Activated CD4-positive, alpha-beta T cell treated with anti-CD3 and anti-CD28 coated beads for 36 hours (primary cell): ENCODE results near the gene ARFGAP2. TPM values are rescaled to one million over a fixed set of nuclear protein-coding genes. Genes with fewer than 3 reads are reported as not detected.

Experiments used
- ATAC-seq: fragments of 200-7000 bp; cut with Tn5 transposase; one replicate; pipeline ENCODE4 v1.10.0; 2021; ENCODE audit warnings: mild to moderate bottlenecking, moderate library complexity
- CTCF ChIA-PET: fragments of 350-600 bp; sonication (Branson Sonifier 250); formaldehyde crosslinking; loops from one replicate; lab custom pipeline; 2021; ENCODE audit warnings: antibody characterized with exemption; lab: Charles Lee
- POLR2A ChIA-PET: fragments of 350-600 bp; sonication (Branson Sonifier 250); formaldehyde crosslinking; loops from one replicate; lab custom pipeline; 2021; ENCODE audit warnings: antibody characterized with exemption, inconsistent platforms; lab: Charles Lee
- DNase-seq: peaks from one replicate; pipeline ENCODE4 v3.0.0-alpha.2; 2020
- H3K27ac Mint-ChIP-seq: one replicate; pipeline ENCODE4 v1.8.0; 2021; ENCODE audit warnings: mixed read lengths
- H3K27me3 Mint-ChIP-seq: one replicate; pipeline ENCODE4 v1.8.0; 2021; ENCODE audit warnings: mixed read lengths
- H3K36me3 Mint-ChIP-seq: one replicate; pipeline ENCODE4 v1.8.0; 2021; ENCODE audit warnings: low read depth, mixed read lengths
- H3K4me1 Mint-ChIP-seq: one replicate; pipeline ENCODE4 v1.8.0; 2021; ENCODE audit warnings: mixed read lengths
- H3K4me3 Mint-ChIP-seq: one replicate; pipeline ENCODE4 v1.8.0; 2021; ENCODE audit warnings: mild to moderate bottlenecking, moderate library complexity, mixed read lengths
- H3K9me3 Mint-ChIP-seq: one replicate; pipeline ENCODE4 v1.8.0; 2021; ENCODE audit warnings: low read depth, mixed read lengths
- intact Hi-C, 2 experiments: fragments of 100-400 bp; cut with DNase I in 1 of 2; cut with micrococcal nuclease in 1 of 2; formaldehyde crosslinking; loops; one replicate each; pipeline versions ENCODE4 v1.14.2 to v1.15.1; 2022 to 2024; cut with DNase I, micrococcal nuclease
- total RNA-seq, 2 experiments: library from RNA; stranded (reverse); gene quantifications; one replicate each; pipeline ENCODE4 v1.2.3, GENCODE V29; 2021

Gene ARFGAP2
- total RNA-seq, 2 experiments from 2014 or later, result 74.9 to 76.5 TPM

DNA sequence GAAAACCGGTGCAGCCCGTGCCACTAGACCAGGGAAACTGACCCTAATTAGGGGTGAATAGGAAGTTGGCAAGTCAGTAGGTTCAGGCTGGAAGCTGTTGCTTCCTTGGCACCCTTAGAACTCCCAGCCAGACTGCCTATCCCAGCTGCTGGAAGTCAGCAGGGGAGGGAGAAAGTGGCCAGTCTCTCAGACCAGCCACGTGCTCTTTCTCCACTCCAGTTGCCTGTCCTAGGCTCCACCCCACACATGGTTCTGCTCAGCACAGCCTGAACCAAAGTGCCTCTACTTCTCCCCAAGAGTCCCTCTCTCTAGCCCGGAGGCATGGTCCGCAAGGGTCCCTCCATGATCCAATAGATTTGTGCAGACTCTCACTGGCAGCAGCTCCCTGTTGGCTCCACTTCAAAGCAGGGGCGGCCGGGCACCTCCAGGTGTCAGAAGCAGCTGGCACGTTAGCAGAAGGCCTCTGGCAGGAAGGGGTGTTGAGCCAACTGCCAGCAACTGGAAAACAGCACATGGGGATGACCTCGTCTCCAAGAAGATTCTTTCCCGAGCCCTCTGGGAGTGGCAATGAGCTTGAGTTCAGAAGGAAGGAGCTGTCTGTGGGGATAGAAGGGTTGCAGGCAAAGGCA, 27.7 kb downstream of the ARFGAP2 start:
- no peak for ATAC-seq
- intact Hi-C loops, result no loop called here
- no peak overlapping the region for H3K27ac Mint-ChIP-seq
- ChIA-PET POLR2A (no interaction called here), CTCF (interaction anchor here (0.6 kb wide), 2 partner anchors 22 to 88 kb away, joined by 3 read pairs; no protein-coding TSS in a partner anchor)
- H3K27me3 Mint-ChIP-seq, result no peaks in the 10 kb centered on the region
- H3K36me3 Mint-ChIP-seq, result no peaks in the 10 kb centered on the region
- no peak overlapping the region for H3K4me3 Mint-ChIP-seq
- peaks cover 9% of the 10 kb centered on the region for H3K4me1 Mint-ChIP-seq
- no peak for DNase-seq
- no peaks in the 10 kb centered on the region for H3K9me3 Mint-ChIP-seq

DNA sequence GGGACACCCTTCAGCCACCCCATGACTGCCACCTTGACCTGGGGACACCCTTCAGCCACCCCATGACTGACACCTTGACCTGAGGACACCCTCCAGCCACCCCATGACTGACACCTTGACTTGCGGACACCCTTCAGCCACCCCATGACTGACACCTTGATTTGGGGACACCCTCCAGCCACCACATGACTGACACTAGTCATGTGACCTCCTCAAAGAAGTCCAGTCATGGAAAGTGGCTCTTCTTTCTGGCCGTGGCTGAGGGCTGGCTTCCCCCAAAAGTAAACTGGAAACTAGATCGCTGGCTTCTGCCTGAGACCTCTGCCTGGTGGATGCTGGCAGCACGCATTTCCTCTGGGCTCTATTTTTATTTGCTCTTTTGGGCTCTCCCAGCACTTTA, 28.4 kb downstream of the ARFGAP2 start:
- no peaks in the 10 kb centered on the region for H3K36me3 Mint-ChIP-seq
- ChIA-PET CTCF (interaction anchor here (0.6 kb wide), 1 partner anchor 89 kb away, joined by 3 read pairs; no protein-coding TSS in a partner anchor), POLR2A (no interaction called here)
- no peak for ATAC-seq
- DNase-seq, result no peak
- intact Hi-C loops, result no loop called here
- H3K4me3 Mint-ChIP-seq, result no peak overlapping the region
- no peaks in the 10 kb centered on the region for H3K27me3 Mint-ChIP-seq
- H3K27ac Mint-ChIP-seq, result no peak overlapping the region
- peaks cover 4% of the 10 kb centered on the region for H3K4me1 Mint-ChIP-seq
- H3K9me3 Mint-ChIP-seq, result no peaks in the 10 kb centered on the region

DNA sequence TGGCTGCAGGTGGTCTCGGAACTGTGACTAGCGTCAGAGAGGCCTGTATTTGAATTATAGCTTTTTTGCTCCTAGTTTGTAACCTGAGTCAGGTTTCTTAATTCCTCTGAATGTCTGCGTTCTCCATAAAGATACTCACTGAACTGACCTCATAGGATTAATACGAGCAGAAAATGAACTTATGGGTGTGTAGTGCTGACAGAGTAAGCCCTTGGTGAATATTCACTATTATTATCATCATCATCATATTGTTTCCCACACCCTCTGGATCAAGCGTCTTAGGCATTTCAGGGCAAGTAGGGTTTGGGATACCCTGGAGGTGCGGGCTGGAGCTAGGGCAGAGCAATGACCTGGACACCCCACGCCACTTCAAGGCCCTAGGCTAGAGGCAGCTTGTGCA, 29.0 kb downstream of the ARFGAP2 start:
- ATAC-seq (no peak), DNase-seq (no peak)
- H3K27me3 Mint-ChIP-seq, result no peaks in the 10 kb centered on the region
- CTCF ChIA-PET, result interaction anchor here (1.0 kb wide), 1 partner anchor 127 kb away, joined by 3 read pairs; no protein-coding TSS in a partner anchor
- no peak overlapping the region for H3K4me3 Mint-ChIP-seq
- POLR2A ChIA-PET, result no interaction called here
- intact Hi-C loops, result no loop called here
- H3K27ac Mint-ChIP-seq, result no peak overlapping the region
- no peaks in the 10 kb centered on the region for H3K4me1 Mint-ChIP-seq
- H3K9me3 Mint-ChIP-seq, result no peaks in the 10 kb centered on the region
- no peaks in the 10 kb centered on the region for H3K36me3 Mint-ChIP-seq

DNA sequence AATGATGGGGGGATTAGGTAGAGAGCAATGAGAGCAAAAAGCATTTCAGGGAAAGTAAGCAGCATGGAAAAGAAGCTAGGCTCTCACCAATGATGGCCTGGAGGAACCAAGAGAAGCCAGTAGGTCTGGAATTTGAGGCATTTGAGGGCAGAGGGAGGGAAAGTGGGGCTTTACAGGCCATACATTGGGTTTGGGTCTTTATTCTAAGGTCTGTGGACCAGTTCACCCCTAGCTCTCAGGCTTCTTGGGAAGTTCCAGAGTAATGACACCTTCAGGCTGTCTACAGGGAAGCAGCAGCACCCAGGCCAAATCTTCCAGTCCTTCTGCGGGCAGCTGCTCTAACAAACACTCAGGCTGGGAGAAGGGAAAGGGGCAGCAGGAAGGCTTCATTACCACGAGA, 29.4 kb downstream of the ARFGAP2 start:
- ChIA-PET POLR2A (no interaction called here), CTCF (interaction anchor here (1.0 kb wide), 2 partner anchors 16 to 126 kb away, joined by 3 read pairs; no protein-coding TSS in a partner anchor)
- intact Hi-C loops, result no loop called here
- H3K36me3 Mint-ChIP-seq, result no peaks in the 10 kb centered on the region
- DNase-seq (no peak), ATAC-seq (no peak)
- no peaks in the 10 kb centered on the region for H3K9me3 Mint-ChIP-seq
- H3K27ac Mint-ChIP-seq, result no peak overlapping the region
- H3K4me3 Mint-ChIP-seq, result no peak overlapping the region
- no peaks in the 10 kb centered on the region for H3K4me1 Mint-ChIP-seq
- H3K27me3 Mint-ChIP-seq, result no peaks in the 10 kb centered on the region

DNA sequence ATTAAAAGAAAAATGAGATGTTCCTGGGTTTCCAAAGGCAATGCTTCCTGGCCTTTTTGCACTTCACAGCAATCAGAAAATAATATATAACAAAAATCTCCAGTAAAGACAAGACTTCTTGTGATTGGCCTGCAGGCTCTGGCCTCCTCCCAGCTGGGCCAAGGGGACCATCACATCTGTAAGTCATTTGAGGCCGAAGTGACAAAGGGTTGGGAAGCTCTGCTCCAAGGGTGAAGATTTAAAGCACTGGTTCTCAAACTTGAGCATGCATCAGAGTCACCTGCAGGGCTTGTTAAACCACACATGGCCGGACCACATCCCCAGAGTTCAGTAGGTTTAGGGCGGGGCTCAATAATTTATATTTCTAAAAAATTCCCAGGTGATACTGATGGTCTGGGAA, 32.1 kb downstream of the ARFGAP2 start:
- no peaks in the 10 kb centered on the region for H3K4me1 Mint-ChIP-seq
- no peak overlapping the region for H3K27ac Mint-ChIP-seq
- DNase-seq, result no peak
- no peak for ATAC-seq
- no peak overlapping the region for H3K4me3 Mint-ChIP-seq
- intact Hi-C loops, result no loop called here
- ChIA-PET POLR2A (interaction anchor here (0.6 kb wide), 1 partner anchor 241 kb away, joined by 4 read pairs; no protein-coding TSS in a partner anchor), CTCF (interaction anchor here (0.6 to 0.7 kb wide), 3 partner anchors 147 to 255 kb away, joined by 3 to 5 read pairs (median 3); no protein-coding TSS in a partner anchor)
- H3K36me3 Mint-ChIP-seq, result no peaks in the 10 kb centered on the region
- no peaks in the 10 kb centered on the region for H3K9me3 Mint-ChIP-seq
- no peaks in the 10 kb centered on the region for H3K27me3 Mint-ChIP-seq

DNA sequence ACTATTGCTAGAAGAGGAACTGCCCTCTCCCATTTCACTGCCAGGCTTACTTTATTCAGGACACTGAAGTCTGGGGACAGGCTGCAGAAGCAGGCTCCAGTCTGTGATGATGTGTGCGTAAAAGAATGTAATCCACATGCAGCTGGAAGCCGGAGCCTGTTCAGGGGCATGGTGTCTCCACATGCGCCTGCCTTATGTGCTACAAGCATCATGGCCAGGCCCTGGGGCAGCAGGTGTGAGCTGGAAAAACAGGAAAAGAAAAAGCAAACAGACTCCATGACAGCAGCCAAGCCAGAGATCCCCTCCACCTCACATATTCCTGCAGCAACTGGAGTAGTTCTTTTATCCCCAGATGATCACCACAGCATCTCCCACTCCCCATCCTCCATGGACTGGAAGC, 33.4 kb downstream of the ARFGAP2 start:
- H3K27me3 Mint-ChIP-seq, result no peaks in the 10 kb centered on the region
- POLR2A ChIA-PET, result no interaction called here
- no peak overlapping the region for H3K27ac Mint-ChIP-seq
- no peak overlapping the region for H3K4me3 Mint-ChIP-seq
- H3K36me3 Mint-ChIP-seq, result no peaks in the 10 kb centered on the region
- H3K4me1 Mint-ChIP-seq, result no peaks in the 10 kb centered on the region
- CTCF ChIA-PET, result interaction anchor here (0.9 to 2.1 kb wide), 2 partner anchors 10 to 12 kb away, joined by 3 to 5 read pairs; no protein-coding TSS in a partner anchor
- DNase-seq (no peak), ATAC-seq (no peak)
- intact Hi-C loops, result no loop called here
- no peaks in the 10 kb centered on the region for H3K9me3 Mint-ChIP-seq

DNA sequence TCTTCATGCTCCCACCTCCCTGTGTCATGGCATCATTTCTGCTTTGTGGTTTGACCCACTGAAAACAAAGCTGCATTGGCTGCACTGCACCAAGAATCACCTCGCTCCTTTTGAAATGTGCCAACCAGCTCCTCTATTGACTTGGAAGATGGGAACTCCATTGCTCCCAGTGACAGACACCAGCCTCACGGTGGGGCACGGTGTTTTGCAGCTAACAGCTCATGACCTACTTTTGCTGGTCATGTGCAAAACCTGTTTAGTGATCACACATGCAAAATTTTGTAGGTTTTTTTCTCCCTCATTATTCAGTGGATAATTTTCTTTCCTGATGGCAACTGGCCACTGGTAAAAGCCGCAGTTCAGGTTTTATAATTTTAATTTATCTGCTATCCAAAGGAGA, 36.8 kb downstream of the ARFGAP2 start:
- DNase-seq, result no peak
- Mint-ChIP-seq H3K4me1 (no peaks in the 10 kb centered on the region), H3K9me3 (no peaks in the 10 kb centered on the region), H3K27me3 (no peaks in the 10 kb centered on the region), H3K4me3 (no peak overlapping the region), H3K36me3 (peaks cover 10% of the 10 kb centered on the region), H3K27ac (no peak overlapping the region)
- POLR2A ChIA-PET, result interaction anchor here (0.6 kb wide), 1 partner anchor 11 kb away, joined by 3 read pairs; no protein-coding TSS in a partner anchor
- intact Hi-C loops, result no loop called here
- ATAC-seq, result no peak
- CTCF ChIA-PET, result interaction anchor here (0.7 to 1.5 kb wide), 2 partner anchors 13 to 15 kb away, joined by 4 to 5 read pairs; no protein-coding TSS in a partner anchor

DNA sequence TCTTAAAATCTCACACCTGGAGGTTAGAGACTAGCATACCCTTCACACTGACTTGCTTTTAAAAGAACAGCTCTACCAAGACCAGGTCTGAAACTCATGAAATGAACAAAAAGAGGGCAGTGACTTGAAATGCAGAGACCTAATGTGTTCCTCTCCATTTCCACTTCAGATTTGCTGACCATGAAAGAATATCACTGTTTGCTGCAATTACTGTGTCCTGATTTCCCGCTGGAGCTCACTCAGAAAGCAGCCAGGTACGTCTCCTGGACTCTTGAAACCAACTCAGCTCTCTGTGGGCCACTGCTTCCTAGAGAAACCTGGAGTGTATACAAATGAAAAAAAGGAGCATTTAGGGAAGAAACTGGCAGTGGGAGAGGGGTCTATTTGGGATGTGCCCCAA, 39.2 kb downstream of the ARFGAP2 start:
- H3K27me3 Mint-ChIP-seq, result no peaks in the 10 kb centered on the region
- no peaks in the 10 kb centered on the region for H3K9me3 Mint-ChIP-seq
- CTCF ChIA-PET, result interaction anchor here (0.7 to 1.2 kb wide), 2 partner anchors 20 to 218 kb away, joined by 3 read pairs; no protein-coding TSS in a partner anchor
- H3K36me3 Mint-ChIP-seq, result peaks cover 10% of the 10 kb centered on the region
- H3K4me3 Mint-ChIP-seq, result no peak overlapping the region
- POLR2A ChIA-PET, result no interaction called here
- ATAC-seq (no peak), DNase-seq (no peak)
- H3K27ac Mint-ChIP-seq, result no peak overlapping the region
- H3K4me1 Mint-ChIP-seq, result no peaks in the 10 kb centered on the region
- intact Hi-C loops, result no loop called here

DNA sequence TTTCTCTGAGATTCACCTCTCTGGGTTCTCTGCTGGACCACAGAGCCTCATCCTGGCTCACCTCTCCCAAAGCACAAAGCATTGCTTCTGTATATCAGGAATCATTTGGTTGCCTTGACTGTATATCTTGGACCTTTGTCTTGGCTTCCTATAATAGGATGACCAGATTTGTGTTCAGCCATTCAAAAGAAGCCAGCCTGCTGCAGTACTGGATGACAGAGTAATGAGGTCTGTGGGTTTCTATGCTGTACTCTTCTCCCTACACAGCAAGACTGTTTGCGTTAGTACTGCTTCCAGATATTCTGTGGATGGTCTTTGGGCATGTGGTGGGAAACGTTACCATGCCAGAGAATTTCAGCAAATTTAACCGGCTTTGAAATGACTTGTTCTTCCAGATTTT, 39.8 kb downstream of the ARFGAP2 start:
- CTCF ChIA-PET, result interaction anchor here (1.2 kb wide), 1 partner anchor 21 kb away, joined by 3 read pairs; no protein-coding TSS in a partner anchor

DNA sequence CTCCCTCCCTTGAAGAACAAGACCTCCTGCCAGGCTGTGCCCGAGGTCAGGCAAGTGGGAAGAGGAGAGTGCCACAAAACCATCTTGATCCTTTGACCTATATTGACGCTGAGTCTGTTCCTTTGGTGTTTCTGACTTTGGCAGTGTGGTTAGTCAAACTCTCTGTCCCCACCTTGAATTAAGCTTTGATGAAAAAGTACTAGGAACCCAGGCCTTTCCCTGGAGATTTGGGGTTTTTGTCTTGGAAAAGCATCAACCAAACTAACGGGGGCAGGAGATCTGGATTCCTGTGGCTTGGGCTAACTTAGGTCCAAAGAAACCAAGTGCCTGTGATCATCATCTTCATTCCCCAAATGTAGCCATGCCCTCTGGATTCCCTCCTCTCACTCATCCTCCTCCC, 40.4 kb downstream of the ARFGAP2 start:
- H3K36me3 Mint-ChIP-seq, result peaks cover 10% of the 10 kb centered on the region
- H3K27ac Mint-ChIP-seq, result no peak overlapping the region
- H3K4me3 Mint-ChIP-seq, result no peak overlapping the region
- ATAC-seq (no peak), DNase-seq (no peak)
- H3K4me1 Mint-ChIP-seq, result no peaks in the 10 kb centered on the region
- H3K27me3 Mint-ChIP-seq, result no peaks in the 10 kb centered on the region
- intact Hi-C loops, result no loop called here
- no peaks in the 10 kb centered on the region for H3K9me3 Mint-ChIP-seq
- CTCF ChIA-PET, result no interaction called here
- POLR2A ChIA-PET, result no interaction called here

More for the DNA sequence above, 39.8 kb downstream of the ARFGAP2 start:
- Mint-ChIP-seq H3K27ac (no peak overlapping the region), H3K27me3 (no peaks in the 10 kb centered on the region), H3K4me3 (no peak overlapping the region), H3K9me3 (no peaks in the 10 kb centered on the region), H3K4me1 (no peaks in the 10 kb centered on the region), H3K36me3 (peaks cover 10% of the 10 kb centered on the region)
- ATAC-seq, result no peak
- no peak for DNase-seq
- intact Hi-C loops, result no loop called here
- POLR2A ChIA-PET, result no interaction called here

DNA sequence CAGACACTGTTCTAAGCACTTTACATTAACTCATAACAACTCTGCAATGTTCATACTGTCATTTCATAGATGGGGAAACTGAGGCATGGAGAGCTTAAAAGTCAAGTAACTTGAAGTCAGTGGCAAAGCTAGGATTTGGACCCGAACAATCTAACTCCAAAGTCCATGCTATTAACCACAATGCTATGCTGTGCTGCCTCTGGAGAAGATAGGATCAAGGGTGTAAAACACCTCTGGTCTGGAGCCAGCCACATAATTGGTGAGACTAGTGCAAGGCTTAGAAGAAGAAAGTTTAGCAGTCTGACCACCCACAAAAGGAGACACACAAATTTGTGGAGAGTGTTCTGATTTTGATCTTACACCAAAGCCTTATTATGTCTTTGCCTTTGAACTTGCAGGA, 43.7 kb downstream of the ARFGAP2 start:
- CTCF ChIA-PET, result no interaction called here
- DNase-seq, result no peak

DNA sequence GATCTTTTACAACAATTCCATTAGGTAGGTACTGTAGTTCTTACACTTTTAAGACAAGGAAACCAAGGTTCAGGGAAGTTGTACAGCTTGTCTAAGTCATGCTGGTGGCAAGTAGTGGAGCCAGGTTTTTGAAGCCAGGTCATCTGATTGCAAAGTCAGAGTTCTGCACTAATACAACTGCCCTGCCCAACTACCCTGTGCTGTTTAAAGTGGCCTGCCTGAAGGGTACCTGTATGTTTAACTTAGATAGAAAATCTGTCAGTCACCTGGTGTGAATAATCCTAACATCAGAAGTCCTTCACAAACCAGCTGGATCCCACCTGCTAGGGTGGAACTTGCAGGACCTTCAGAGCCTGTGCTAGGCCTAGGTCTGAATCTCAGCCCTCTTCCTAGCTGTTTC, 44.2 kb downstream of the ARFGAP2 start:
- DNase-seq, result no peak
- CTCF ChIA-PET, result interaction anchor here (0.5 kb wide), 1 partner anchor 27 kb away, joined by 3 read pairs; no protein-coding TSS in a partner anchor
- no peak for ATAC-seq

More for the DNA sequence above, 43.7 kb downstream of the ARFGAP2 start:
- Mint-ChIP-seq H3K27ac (no peak overlapping the region), H3K4me3 (no peak overlapping the region), H3K4me1 (no peaks in the 10 kb centered on the region), H3K9me3 (no peaks in the 10 kb centered on the region), H3K27me3 (no peaks in the 10 kb centered on the region), H3K36me3 (peaks cover 7% of the 10 kb centered on the region)
- intact Hi-C loops, result no loop called here
- POLR2A ChIA-PET, result no interaction called here
- ATAC-seq, result no peak

More for the DNA sequence above, 44.2 kb downstream of the ARFGAP2 start:
- H3K36me3 Mint-ChIP-seq, result peaks cover 2% of the 10 kb centered on the region
- no peak overlapping the region for H3K27ac Mint-ChIP-seq
- H3K27me3 Mint-ChIP-seq, result no peaks in the 10 kb centered on the region
- H3K4me3 Mint-ChIP-seq, result no peak overlapping the region
- no peaks in the 10 kb centered on the region for H3K4me1 Mint-ChIP-seq
- intact Hi-C loops, result no loop called here
- H3K9me3 Mint-ChIP-seq, result no peaks in the 10 kb centered on the region
- POLR2A ChIA-PET, result no interaction called here
